Lower leg skin (tissue), 4 donors: Measurements from ENCODE around the gene MTFR1L. TPM values are rescaled to one million over a fixed set of nuclear protein-coding genes. Genes with fewer than 3 reads are reported as not detected.

Source experiments
- DNase-seq, 2 donors: peaks; one replicate each; pipeline ENCODE4 v3.0.0-alpha.2; 2019; ENCODE audit warnings: low spot score in 2 of 2
- H3K4me3 ChIP-seq: fragments of 200-600 bp; sonication (generic); 2 replicates; pipeline ENCODE4 v1.5.1; 2017; ENCODE audit warnings: mild to moderate bottlenecking, low read depth; ENCODE audit not compliant: poor library complexity, severe bottlenecking
- CTCF ChIP-seq, 3 donors: fragments of 450-650 bp; IDR thresholded peaks; one replicate each; pipeline ENCODE4 v1.5.1; 2016; ENCODE audit warnings: antibody characterized with exemption in 3 of 3, mild to moderate bottlenecking in 3 of 3, moderate library complexity in 2 of 3
- POLR2A ChIP-seq, 2 donors: fragments of 450-650 bp; IDR thresholded peaks; one replicate each; pipeline ENCODE4 v1.6.1; 2016 to 2017; ENCODE audit warnings: antibody characterized with exemption in 2 of 2, mild to moderate bottlenecking in 1 of 2, moderate library complexity in 1 of 2
- WGBS, 2 donors: methylation state at CpG; one replicate each; pipeline ENCODE4 v1.1.5; 2018; 5-methylcytosine and 5-hydroxymethylcytosine counted together
- intact Hi-C: fragments of 100-400 bp; cut with DNase I; formaldehyde crosslinking; loops from one replicate; pipeline ENCODE4 v1.15.0; 2023; ENCODE audit warnings: low total_unique reads
- total RNA-seq, 4 donors: library from RNA; depleted of rRNA; stranded (reverse); fragments of >200 nt; gene quantifications; one replicate each; pipeline ENCODE4 v1.1.0, GENCODE V29; 2016

The MTFR1L gene
- total RNA-seq, 4 donors from 2014 or later = 34.9 to 46.1 (median 39.7) TPM

- TF ChIP-seq CTCF (IDR thresholded peaks at IDR 0.05) = no peak
- WGBS, 2 donors = 80 to 85% methylated on average over 5 of the region's 5 CpGs
- DNase-seq = no peak
- intact Hi-C loops = no loop called here
- no peak overlapping the region for H3K4me3 ChIP-seq
Measured at GRCh38 chr1:25845664-25846063, 25.9 kb downstream of the MTFR1L start.

GRCh38 chr1:25847929-25848328, 28.2 kb downstream of the MTFR1L start:
- no peak for DNase-seq
- 74 to 81% methylated on average over 4 of the region's 4 CpGs for WGBS, 2 donors
- intact Hi-C loops = no loop called here
- H3K4me3 ChIP-seq = no peak overlapping the region
- TF ChIP-seq CTCF (IDR thresholded peaks at IDR 0.05) (no peak), POLR2A (IDR thresholded peaks at IDR 0.05) (no peak)

- DNase-seq = no peak
- no peak overlapping the region for H3K4me3 ChIP-seq
- intact Hi-C loops = no loop called here
- no peak for TF ChIP-seq CTCF (IDR thresholded peaks at IDR 0.05)
- no peak for TF ChIP-seq POLR2A (IDR thresholded peaks at IDR 0.05)
- WGBS, 2 donors = 55 to 63% methylated on average over 1 of the region's 1 CpG
Measured at GRCh38 chr1:25848531-25848930, 28.8 kb downstream of the MTFR1L start.

GRCh38 chr1:25854554-25854953, 34.8 kb downstream of the MTFR1L start:
- no peak overlapping the region for H3K4me3 ChIP-seq
- no peak for DNase-seq
- TF ChIP-seq POLR2A (IDR thresholded peaks at IDR 0.05) (no peak), CTCF (IDR thresholded peaks at IDR 0.05) (no peak)
- 88 to 94% methylated on average over 2 of the region's 2 CpGs for WGBS, 2 donors
- intact Hi-C loops = no loop called here

- DNase-seq = no peak
- intact Hi-C loops = no loop called here
- no peak overlapping the region for H3K4me3 ChIP-seq
- TF ChIP-seq POLR2A (IDR thresholded peaks at IDR 0.05) = no peak
- TF ChIP-seq CTCF (IDR thresholded peaks at IDR 0.05) = no peak
- WGBS, 2 donors = 83 to 84% methylated on average over 11 of the region's 11 CpGs
Measured at GRCh38 chr1:25856856-25857255, 37.1 kb downstream of the MTFR1L start.

- intact Hi-C loops = no loop called here
- no peak for DNase-seq
- H3K4me3 ChIP-seq = no peak overlapping the region
- 40 to 49% methylated on average over 7 of the region's 7 CpGs for WGBS, 2 donors
- TF ChIP-seq POLR2A (IDR thresholded peaks at IDR 0.05) (no peak), CTCF (IDR thresholded peaks at IDR 0.05) (no peak)
Measured at GRCh38 chr1:25858494-25858893, 38.7 kb downstream of the MTFR1L start.
